Measurements from ENCODE around the gene MUC2.

MUC2 gene

GRCh38 chr11:1033016-1033798 is 41.5 kb upstream of the MUC2 start:
- no peak for TF ChIP-seq CTCF (conservative IDR thresholded peaks at IDR 0.05; ENCODE audit: low read depth, low read length)
- DNase-seq (ENCODE audit: low read depth), result no peak
- no peak overlapping the region for H3K4me3 ChIP-seq (ENCODE audit: low read depth, low read length)

- no peak overlapping the region for H3K4me3 ChIP-seq (ENCODE audit: low read depth, low read length)
- TF ChIP-seq CTCF (conservative IDR thresholded peaks at IDR 0.05; ENCODE audit: low read depth, low read length), result no peak
- DNase-seq (ENCODE audit: low read depth), result no peak
Observed at GRCh38 chr11:1034001-1034400, 40.7 kb upstream of the MUC2 start.

GRCh38 chr11:1034456-1035295 is 40.0 kb upstream of the MUC2 start:
- no peak for TF ChIP-seq CTCF (conservative IDR thresholded peaks at IDR 0.05; ENCODE audit: low read depth, low read length)
- DNase-seq (ENCODE audit: low read depth), result no peak
- no peak overlapping the region for H3K4me3 ChIP-seq (ENCODE audit: low read depth, low read length)

DNA sequence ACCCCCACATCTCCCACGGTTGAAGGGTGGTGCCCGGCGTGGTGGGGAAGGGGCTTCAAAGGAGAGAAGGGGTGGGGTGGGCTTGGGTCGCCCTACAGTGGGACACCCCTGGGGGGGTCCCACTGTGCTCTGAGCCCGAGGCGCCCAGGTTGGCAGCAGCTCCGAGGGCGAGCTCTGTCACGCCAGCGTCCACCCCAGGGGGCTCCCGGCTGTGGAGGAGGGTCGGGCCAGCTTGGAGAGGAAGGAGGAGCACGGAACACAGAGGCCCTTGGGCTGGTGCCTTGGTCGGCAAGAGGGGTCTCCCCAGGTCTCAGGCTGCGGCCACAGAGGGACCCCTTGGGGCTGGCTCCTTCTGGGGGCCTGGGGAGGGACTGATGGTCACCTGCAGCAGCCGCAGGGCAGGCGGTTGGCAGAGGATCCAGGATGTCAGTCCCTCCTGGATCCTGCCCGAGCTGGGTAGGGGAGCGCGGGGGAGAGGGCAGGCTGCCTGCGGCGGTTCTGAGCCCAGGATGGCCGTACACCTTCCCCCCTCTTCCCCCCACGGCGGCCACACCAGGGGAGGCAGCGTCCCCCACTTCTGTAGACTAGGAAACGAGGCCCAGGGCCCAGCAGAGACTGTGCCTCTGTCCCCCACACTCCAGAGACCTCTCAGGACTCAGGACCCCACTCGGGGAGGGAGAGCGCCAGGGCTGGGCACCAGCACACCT is 38.9 kb upstream of the MUC2 start:
- DNase-seq (ENCODE audit: low read depth), result no peak
- no peak overlapping the region for H3K4me3 ChIP-seq (ENCODE audit: low read depth, low read length)
- TF ChIP-seq CTCF (conservative IDR thresholded peaks at IDR 0.05; ENCODE audit: low read depth, low read length), result no peak

DNA sequence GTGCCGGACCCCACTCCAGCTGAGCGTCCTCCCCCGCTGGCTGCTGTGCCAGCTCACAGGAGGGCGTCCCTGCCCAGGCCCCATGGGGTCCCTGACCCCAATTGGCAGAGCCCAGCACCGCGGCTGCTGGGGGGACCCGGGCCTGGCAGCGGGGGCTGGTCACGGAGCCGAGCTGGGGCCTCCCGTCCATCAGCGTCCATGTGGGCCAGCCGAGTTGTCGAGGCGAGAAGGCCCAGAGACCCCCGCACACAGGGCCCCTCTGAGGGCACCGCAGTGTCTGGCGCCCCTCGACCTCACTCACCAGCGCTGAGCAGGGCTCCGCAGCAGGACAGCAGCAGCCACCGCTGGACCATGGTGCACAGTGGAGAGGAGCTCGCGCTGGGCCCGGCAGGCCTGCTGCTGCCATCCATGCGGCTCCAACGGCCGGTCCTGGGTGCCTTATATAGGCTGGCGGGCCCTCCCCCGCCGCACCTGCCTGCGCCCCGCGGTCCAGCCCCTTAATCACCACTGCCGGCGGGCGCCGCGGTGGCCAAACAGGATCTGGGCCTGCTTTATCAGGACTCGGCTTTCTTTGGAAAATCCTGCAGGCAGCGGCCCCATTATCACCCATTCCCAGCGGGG is 38.3 kb upstream of the MUC2 start, which contains the start of gene MUC6:
Gene MUC6 (minus strand): TSS at position 416 of the 621 bp plus-strand sequence. CDS start 63 bp downstream, at position 353.
- DNase-seq (ENCODE audit: low read depth), result no peak
- TF ChIP-seq CTCF (conservative IDR thresholded peaks at IDR 0.05; ENCODE audit: low read depth, low read length), result no peak
- no peak within 1 kb of the TSS for H3K4me3 ChIP-seq (ENCODE audit: low read depth, low read length)

DNA sequence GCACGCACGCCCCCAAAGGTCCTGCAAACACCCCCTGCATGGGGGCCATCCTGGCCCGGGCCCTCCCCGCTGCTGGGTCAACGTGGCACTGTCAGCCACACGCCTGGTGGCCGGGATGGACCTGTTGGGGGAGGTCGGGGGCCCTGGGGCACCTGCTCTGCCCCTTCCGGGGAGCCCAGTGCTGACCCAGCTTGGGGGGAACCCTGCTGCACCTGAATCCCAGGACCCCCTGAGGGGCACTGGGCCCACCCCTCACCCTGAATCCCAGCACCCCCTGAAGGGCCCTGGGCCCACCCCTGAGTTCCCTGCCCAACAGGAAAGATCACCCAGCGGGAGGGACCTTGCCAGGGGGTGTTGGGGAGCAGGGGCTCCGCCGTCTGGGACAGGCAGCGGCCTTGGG is 37.7 kb upstream of the MUC2 start:
- no peak overlapping the region for H3K4me3 ChIP-seq (ENCODE audit: low read depth, low read length)
- no peak for DNase-seq (ENCODE audit: low read depth)
- no peak for TF ChIP-seq CTCF (conservative IDR thresholded peaks at IDR 0.05; ENCODE audit: low read depth, low read length)
